Pancreas (tissue), 10 donors: ENCODE data around the gene ELMOD1. TPM values are rescaled to one million over a fixed set of nuclear protein-coding genes. Genes with fewer than 3 reads are reported as not detected.

Experiments
- ATAC-seq, 4 donors: fragments of 200-7000 bp; cut with Tn5 transposase; one replicate each; pipeline versions ENCODE4 v1.8.0 to v1.9.1; 2020; ENCODE audit warnings: mild to moderate bottlenecking in 4 of 4, moderate library complexity in 4 of 4
- DNase-seq, 6 donors: peaks; one replicate each; pipeline ENCODE4 v3.0.0-alpha.2; 2020
- FAIRE-seq: peaks from 2 replicates; lab custom pipeline; 2012; peaks lifted over from hg19 to GRCh38; lab: Jason Lieb, UNC
- H3K27ac ChIP-seq, 4 donors: fragments of 200-600 bp; sonication (generic); 1 replicate in 3 of 4; 2 replicates in 1 of 4; pipeline versions ENCODE4 v1.5.0 to v1.8.0; 2020
- H3K27me3 ChIP-seq, 4 donors: fragments of 200-600 bp; one replicate each; pipeline ENCODE4 v1.8.0; 2021
- H3K36me3 ChIP-seq, 3 donors: fragments of 200-600 bp; sonication (generic) in 1 of 3; one replicate each; pipeline versions ENCODE4 v1.5.0 to v1.8.0; 2020 to 2021
- H3K4me1 ChIP-seq, 3 donors: fragments of 200-600 bp; one replicate each; pipeline ENCODE4 v1.8.0; 2021
- H3K4me3 ChIP-seq, 4 donors: fragments of 200-600 bp; sonication (generic) in 2 of 4; one replicate each; pipeline versions ENCODE4 v1.5.0 to v1.8.0; 2020 to 2021
- H3K9me3 ChIP-seq, 4 donors: fragments of 200-600 bp; one replicate each; pipeline ENCODE4 v1.8.0; 2021
- WGBS, 2 donors: extraction: QIAGEN DNeasy Blood & Tissue Kit; methylation state at CpG; one replicate each; pipeline ENCODE4 v1.1.7; 2013; 5-methylcytosine and 5-hydroxymethylcytosine counted together
- intact Hi-C, 3 donors: fragments of 100-400 bp; cut with DNase I; formaldehyde crosslinking; loops; one replicate each; pipeline versions ENCODE4 v1.11.1 to v1.14.2; 2022
- polyA plus RNA-seq, 2 donors: library from polyadenylated mRNA; stranded (reverse); fragments of 200-250 nt; gene quantifications; one replicate each; pipeline ENCODE4 v1.2.3, GENCODE V29; 2013
- total RNA-seq, 6 donors: library from RNA; stranded (reverse); fragmentation: NEBNext Ultra II Directional in 4 of 6; extraction: Animal tissue kit (Norgen Biotek cat#: 25700) in 4 of 6; gene quantifications; one replicate each; pipeline versions ENCODE4 v1.2.1 to v1.2.4, GENCODE V29; 2021 to 2023
- TF ChIP-seq, protein P1 (sequence below), 4 donors: fragments of 200-600 bp; sonication (generic) in 3 of 4; IDR thresholded peaks; one replicate each; pipeline versions ENCODE4 v1.5.0 to v1.8.0; 2021; ENCODE audit warnings: antibody characterized with exemption in 4 of 4
- donor health status: healthy with polysubstance abuse.
- donor health status: DM: no; HTN: no; CAD: no; lungs with moderate emphysema.
- donor health status: DM: no; HTN: no; CAD: no.
- donor health status: control.
- donor health status: control.
- donor health status: Bipolar disorder and iron deficiency.
- donor health status: DM: yes; HTN: yes; CAD: no.
- donor health status: DM: no; HTN: no; CAD: no.
- donor health status: DM: no; HTN: no; CAD: no.
- donor health status: DM: yes; HTN: yes; CAD: no.

The ELMOD1 gene
- total and polyA plus RNA-seq, 8 donors, result 0.09 to 0.12 TPM; not detected in 6

DNA sequence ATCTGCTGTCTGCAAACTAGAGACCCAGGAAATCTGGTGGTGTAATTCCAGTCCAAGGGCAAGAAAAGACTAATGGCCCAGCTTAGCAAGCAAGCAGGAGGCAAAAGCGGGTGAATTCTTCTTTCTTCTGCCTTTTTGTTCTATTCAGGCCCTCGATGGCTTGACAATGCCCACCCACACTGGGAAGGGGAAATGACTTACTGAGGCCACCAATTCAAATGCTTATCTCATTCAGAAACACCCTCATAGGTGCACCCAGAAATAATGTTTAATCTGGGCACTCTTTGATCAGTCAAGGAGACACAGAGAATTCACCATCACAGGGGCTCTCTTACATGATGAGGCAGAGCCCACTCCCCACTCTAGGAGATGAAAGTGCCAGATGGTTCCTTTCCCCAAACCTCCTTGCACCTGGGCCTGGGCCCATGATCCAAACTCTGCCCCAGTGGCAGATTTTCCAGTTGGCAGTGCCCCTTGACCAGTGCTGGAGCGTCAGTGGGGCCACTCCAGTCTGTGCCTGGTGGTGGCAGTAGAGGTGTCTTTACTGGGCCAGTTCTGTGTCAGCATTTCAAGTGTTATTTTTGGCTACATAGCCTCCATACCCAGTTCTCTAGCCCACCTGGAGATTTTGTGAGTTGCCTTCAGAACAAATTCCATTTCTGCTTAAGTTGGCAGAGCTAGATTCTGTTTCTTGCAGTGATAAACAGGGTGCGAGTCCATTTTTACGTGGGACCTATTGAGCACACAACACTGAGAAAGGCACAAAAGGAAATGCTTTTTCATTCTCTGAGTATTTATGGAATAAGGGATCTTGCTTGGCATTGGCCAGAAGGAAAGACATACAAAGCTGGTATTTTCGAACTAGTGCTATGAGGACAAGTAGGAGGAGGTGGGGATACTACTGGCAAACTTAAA is 7.5 kb downstream of the ELMOD1 start:
- DNase-seq (no peak), FAIRE-seq (no peak), ATAC-seq (peak in 3 of 4 donors; percentile 25 to 44 (median 37))
- H3K27ac ChIP-seq, result no peak overlapping the region
- peaks cover 0 to 15% (median 1%) of the 10 kb centered on the region in 4 donors for H3K27me3 ChIP-seq
- H3K4me1 ChIP-seq, result no peaks in the 10 kb centered on the region
- H3K9me3 ChIP-seq, result no peaks in the 10 kb centered on the region
- TF ChIP-seq, protein P1, sequence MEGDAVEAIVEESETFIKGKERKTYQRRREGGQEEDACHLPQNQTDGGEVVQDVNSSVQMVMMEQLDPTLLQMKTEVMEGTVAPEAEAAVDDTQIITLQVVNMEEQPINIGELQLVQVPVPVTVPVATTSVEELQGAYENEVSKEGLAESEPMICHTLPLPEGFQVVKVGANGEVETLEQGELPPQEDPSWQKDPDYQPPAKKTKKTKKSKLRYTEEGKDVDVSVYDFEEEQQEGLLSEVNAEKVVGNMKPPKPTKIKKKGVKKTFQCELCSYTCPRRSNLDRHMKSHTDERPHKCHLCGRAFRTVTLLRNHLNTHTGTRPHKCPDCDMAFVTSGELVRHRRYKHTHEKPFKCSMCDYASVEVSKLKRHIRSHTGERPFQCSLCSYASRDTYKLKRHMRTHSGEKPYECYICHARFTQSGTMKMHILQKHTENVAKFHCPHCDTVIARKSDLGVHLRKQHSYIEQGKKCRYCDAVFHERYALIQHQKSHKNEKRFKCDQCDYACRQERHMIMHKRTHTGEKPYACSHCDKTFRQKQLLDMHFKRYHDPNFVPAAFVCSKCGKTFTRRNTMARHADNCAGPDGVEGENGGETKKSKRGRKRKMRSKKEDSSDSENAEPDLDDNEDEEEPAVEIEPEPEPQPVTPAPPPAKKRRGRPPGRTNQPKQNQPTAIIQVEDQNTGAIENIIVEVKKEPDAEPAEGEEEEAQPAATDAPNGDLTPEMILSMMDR (IDR thresholded peaks at IDR 0.05), result no peak
- no peak overlapping the region for H3K4me3 ChIP-seq
- no peaks in the 10 kb centered on the region for H3K36me3 ChIP-seq
- 55% methylated on average over 6 of the region's 6 CpGs for WGBS, 2 donors
- intact Hi-C loops, result no loop called here

DNA sequence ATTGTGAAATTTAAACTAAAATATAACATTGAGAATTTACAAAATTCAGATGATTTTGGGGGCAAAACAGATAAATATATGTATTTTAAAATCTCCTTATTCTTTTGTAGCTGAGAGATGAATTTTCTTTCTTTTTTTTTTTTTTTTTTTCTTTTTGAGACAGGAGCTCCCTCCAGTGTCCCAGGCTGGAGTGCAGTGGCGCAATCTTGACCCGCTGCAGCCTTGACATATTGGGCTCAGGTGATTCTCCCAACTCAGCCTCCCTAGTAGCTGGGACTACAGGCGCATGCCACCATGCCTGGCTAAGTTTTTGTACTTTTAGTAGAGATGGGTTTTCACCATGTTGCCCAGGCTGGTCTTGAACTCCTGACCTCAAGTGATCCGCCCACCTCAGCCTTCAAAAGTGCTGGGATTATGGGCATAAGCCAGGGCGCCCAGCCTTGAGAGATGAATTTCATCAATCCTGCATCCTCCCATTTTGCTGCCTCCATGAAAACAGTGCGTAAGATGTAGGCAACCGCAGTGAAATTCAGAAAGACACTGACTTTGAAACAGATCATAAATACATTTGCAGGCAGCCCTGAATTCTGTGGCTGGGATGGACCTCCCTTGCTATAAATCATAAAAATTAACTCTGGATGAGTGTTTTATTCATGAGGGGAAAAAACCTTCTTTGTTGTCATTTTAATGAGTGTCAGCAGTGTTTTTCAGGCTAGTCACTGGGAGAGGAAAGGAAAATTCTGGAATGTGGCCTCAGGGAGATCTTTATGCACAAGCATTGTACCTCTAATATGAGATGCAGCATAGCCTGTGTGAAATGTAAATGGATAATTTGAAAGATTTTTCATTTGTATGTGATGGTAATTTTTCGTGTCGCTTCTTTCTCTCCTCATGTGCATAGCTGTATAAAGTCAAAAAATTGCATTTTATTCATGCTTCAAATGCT is 14.4 kb downstream of the ELMOD1 start:
- DNase-seq (no peak), ATAC-seq (no peak), FAIRE-seq (no peak)
- Histone ChIP-seq H3K9me3 (no peaks in the 10 kb centered on the region), H3K36me3 (no peaks in the 10 kb centered on the region), H3K27me3 (no peaks in the 10 kb centered on the region), H3K4me3 (no peak overlapping the region), H3K4me1 (no peaks in the 10 kb centered on the region), H3K27ac (no peak overlapping the region)
- WGBS, 2 donors, result 85 to 87% methylated on average over 9 of the region's 9 CpGs
- TF ChIP-seq, protein P1 (IDR thresholded peaks at IDR 0.05), result no peak
- intact Hi-C loops, result no loop called here

DNA sequence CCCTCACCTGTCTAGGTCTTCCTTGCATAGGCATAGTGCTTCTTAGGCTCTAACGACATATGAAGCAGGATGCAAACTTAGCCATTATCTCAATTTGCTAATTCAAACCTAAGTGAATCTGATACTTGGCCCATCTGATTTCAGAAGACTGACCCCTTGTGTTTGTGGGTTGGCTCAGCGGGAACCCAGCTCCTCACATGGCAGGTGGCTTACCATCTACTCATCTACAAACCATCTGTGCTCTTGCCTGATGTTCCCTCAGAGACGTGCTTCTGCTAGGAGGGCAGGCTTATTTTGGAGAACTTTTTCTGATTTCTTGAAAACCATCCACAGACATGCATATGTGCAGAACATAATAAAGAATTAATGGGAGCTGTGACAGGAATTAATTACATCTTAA is 15.2 kb downstream of the ELMOD1 start:
- H3K4me1 ChIP-seq, result no peaks in the 10 kb centered on the region
- WGBS, 2 donors, result 63 to 70% methylated on average over 3 of the region's 3 CpGs
- ATAC-seq (no peak), DNase-seq (no peak), FAIRE-seq (no peak)
- intact Hi-C loops, result no loop called here
- H3K4me3 ChIP-seq, result no peak overlapping the region
- no peak overlapping the region for H3K27ac ChIP-seq
- no peaks in the 10 kb centered on the region for H3K27me3 ChIP-seq
- H3K9me3 ChIP-seq, result no peaks in the 10 kb centered on the region
- no peaks in the 10 kb centered on the region for H3K36me3 ChIP-seq
- TF ChIP-seq, protein P1 (IDR thresholded peaks at IDR 0.05), result no peak

DNA sequence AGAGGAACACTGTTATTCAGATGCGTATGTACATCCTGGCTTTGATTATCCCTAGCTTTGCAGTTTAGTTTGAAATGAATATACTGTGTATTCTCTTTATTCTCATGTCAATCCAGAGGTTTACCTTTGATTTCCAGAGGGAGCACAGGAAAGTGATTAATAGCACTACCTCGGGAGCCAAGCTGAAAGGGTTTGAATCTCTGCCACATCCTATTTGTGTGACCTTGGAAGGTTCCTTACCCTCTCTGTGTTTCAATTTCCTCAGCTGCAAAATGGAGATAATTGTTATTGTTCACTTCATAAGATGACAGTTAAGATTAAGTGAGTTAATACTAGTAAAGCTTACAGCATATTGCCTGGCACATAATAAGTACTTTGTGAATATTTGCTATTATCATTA is 17.9 kb downstream of the ELMOD1 start:
- ATAC-seq (no peak), FAIRE-seq (no peak), DNase-seq (no peak)
- H3K4me1 ChIP-seq, result no peaks in the 10 kb centered on the region
- no peak overlapping the region for H3K4me3 ChIP-seq
- no peak overlapping the region for H3K27ac ChIP-seq
- H3K36me3 ChIP-seq, result no peaks in the 10 kb centered on the region
- no peaks in the 10 kb centered on the region for H3K9me3 ChIP-seq
- intact Hi-C loops, result no loop called here
- 17 to 25% methylated on average over 2 of the region's 2 CpGs for WGBS, 2 donors
- no peaks in the 10 kb centered on the region for H3K27me3 ChIP-seq
- TF ChIP-seq, protein P1 (IDR thresholded peaks at IDR 0.05), result no peak
